Anterior cingulate cortex (tissue), 58 donors: ENCODE results near the gene LINGO3.

ENCODE experiments used
- DNase-seq, 58 donors: peaks; one replicate each; lab custom pipeline; 2025; lab: John Stamatoyannopoulos, UW

LINGO3 gene

DNA sequence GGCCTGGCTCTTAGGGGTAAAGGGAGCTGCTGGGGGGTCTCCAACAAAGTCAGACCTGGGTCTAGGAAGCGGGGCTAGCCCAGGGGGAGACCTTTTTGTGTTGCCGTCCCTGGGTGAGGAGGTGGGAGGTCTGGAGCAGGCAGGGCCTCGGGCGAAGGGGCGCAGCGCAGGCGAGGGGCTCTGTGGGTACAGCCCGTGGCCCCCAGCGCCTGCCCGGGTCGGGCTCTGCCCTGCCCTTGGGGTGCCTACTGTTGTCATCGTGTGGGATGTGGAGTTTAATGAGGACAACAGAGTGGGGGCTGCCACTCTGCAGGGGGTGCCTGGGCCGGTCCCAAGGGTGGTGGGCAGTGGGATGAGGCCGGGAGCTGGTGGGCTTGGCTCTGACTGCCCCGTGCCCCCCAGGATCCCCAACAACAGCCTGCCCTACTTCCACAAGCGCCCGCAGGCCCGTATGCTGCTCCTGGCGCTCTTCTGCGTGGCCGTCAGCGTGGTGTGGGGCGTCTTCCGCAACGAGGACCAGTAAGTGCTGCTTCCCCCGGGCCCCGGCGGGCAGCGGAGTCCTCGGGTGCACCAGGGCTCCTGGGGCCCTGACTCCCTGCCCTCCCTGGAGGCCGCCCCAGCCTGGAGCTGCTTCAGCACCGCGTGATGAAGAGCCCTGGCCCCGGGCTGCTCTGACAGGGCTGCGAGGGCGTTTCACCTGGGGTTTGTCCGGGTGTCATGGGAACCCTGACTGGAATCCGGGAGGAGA lies 32.7 kb upstream of the LINGO3 start:
- no peak for DNase-seq

- no peak for DNase-seq
These were observed 31.8 kb upstream of the LINGO3 start for GRCh38 chr19:2339644-2340310.

DNA sequence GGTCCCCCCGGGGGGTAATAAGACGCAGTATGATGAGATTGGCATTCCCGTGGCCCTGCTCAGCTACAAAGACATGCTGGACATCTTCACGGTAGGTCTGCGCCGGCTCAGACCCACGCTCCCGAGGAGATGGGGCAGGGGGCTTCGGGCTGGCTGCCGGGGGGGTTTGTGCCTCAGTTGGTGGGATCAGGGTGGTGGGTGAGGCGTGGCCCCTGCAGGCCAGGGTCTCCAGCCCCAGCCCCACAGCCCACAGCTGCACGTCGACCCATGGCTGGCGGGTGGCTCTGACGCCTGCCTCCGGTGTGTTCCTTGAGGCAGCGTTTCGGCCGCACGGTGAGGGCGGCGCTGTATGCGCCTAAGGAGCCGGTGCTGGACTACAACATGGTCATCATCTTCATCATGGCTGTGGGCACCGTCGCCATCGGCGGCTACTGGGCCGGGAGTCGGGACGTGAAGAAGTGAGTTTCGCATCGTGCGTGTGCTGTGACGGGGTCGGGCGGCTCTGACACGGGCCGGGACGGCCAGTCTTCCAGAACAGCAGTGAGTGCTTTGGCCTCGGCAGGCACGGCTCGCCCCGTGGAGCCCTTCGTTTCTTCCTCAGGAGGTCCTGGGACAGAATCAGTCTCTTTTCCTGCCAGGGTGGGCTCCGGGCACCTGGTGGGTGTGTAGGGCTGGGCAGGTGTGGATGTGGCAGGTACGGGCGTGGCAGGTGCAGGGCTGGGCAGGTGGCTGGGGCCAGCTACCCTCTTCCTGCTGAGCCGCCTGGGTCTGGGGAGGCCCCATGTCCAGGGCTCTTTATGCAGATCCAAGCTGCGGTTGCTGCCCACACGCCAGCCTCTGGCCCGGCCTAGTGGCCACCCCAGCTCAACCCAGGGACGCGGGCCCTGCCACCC lies 31.0 kb upstream of the LINGO3 start:
- no peak for DNase-seq

DNA sequence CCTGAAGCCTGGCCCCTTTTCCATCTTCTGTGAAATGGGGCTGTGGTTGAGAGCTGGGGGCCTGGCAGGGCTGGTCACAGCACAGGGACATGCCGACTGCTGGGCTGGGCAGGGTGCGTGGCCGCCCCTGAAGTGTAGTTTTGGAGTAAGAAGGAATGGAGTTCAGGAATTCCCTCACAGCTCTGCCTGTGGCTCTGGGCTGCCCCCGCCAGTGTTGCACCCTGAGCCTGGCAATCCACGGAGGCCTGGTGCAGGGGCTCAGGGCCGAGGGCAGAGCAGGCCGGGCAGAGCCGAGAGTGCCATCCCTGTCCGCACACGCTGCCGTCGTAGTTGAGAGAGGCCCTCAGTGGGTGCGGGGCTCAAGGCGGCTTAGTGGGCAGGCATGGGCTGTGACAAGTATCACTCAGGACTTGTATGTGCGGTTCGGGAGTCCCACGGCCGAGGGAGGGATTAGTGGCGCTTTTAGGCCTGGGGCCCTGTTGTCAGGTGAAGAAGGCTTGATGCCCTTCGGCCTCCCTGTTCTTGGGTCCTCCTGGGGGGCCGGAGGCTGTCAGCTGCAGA lies 30.2 kb upstream of the LINGO3 start:
- no peak for DNase-seq

GRCh38 chr19:2337329-2337707 lies 29.4 kb upstream of the LINGO3 start:
- peak in 50 of 58 donors; percentile 8 to 83 (median 42) for DNase-seq

DNA sequence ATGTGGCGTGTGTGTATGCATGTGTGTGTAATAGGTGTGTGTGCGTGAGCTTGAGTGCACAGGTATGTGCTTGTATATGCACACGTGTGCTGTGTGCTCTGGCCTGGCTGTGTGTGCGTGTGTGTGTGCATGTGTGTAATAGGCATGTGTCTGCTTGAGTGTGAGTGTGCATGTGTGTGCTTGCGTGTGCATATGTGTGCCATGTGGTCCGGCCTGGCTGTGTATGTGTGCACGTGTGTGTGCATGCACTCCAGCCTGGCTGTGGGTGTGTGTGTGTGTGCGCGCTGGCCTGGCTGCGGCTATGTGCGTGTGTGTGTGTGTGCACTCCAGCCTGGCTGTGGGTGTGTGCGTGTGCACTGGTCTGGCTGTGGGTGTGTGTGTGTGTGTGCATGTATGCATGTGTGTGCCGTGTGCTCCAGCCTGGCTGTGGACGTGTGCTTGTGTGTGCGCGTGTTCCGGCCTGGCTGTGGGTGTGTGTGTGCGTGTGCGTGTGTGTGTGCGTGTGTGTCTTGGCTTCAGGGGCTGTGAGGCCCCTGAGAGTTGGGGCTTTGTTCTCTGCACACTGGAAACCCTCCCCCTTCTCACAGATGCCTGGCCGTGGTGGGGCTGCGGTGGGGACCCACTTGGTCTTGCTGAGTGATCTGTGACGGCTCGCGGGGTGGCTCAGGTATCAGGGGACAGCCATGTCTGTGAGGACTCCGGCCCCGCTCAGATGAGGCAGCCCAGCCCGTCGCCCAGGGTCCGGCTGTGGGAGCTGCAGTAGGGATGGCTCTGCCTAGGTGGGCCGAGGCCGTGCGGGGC lies 28.8 kb upstream of the LINGO3 start:
- DNase-seq: no peak

GRCh38 chr19:2335848-2336247 lies 27.9 kb upstream of the LINGO3 start:
- DNase-seq: no peak

DNA sequence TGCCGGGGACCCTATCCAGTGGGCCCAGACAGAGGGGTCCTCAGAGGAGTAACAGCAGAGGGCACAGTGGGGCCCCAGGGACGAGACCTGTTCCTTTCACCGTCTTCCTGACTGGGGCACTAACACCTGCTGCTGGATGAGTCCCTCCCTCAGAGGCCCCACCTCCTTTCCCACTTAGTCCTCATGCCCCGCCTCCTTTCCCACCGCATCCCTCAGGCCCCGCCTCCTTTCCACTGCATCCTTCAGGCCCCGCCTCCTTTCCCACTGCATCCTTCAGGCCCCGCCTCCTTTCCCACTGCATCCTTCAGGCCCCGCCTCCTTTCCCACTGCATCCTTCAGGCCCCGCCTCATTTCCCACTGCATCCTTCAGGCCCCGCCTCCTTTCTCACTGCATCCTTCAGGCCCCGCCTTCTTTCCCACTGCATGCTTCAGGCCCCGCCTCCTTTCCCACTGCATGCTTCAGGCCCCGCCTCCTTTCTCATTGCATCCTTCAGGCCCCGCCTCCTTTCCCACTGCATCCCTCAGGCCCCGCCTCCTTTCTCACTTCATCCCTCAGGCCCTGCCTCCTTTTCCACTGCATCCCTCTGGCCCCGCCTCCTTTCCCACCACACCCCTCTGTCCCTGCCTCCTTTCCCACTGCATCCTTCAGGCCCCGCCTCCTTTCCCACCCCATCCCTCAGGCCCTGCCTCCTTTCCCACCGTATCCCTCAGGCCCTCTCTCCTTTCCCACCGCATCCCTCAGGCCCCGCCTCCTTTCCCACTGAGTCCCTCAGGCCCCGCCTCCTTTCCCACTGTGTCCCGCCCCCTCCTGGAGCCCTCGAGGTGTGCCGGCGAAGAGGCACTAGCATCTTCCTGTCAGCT lies 27.3 kb upstream of the LINGO3 start:
- peak in 1 of 58 donors; percentile 15 for DNase-seq

- no peak for DNase-seq
These were observed 26.5 kb upstream of the LINGO3 start for GRCh38 chr19:2334426-2334825.

GRCh38 chr19:2333807-2334211 lies 25.9 kb upstream of the LINGO3 start:
- peak in 2 of 58 donors; percentile 3 to 13 for DNase-seq

GRCh38 chr19:2333027-2333806 lies 25.3 kb upstream of the LINGO3 start:
- DNase-seq: peak in 1 of 58 donors; percentile 26

- DNase-seq: peak in 7 of 58 donors; percentile 13 to 43 (median 20)
These were observed 24.5 kb upstream of the LINGO3 start for GRCh38 chr19:2332341-2333026.

DNA sequence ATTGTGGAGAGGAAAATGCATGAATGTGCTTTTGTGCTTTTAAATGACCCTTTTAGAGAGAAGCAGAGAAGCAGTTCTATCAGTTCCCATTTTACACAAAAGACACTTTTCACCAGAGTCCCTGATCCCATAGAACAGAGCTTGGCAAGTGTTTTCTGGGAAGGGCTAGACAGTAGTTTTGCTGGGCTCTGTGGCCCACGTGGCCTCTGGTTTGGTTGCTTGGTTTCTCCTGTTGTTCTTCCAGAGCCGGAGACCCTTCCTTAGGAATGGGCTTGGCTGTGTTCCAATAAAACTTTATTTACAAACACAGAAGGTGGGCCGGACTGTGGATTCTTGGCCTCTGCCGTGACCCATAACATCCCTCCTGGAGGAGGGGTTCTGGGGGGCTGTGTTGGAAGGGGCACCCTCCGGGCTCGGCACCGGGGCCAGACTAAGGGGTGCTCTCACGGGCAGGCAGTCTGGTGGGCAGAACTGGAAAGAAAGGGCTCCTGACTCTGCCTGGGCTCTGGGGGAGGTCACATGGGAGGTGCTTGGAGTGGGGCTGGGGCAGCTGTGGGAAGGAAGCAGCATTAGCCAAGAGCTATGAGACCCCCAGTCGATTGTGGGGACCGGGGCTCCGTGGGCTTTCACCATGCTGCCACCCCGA lies 23.8 kb upstream of the LINGO3 start:
- DNase-seq: peak in 29 of 58 donors; percentile 12 to 70 (median 40)

GRCh38 chr19:2330632-2331284 lies 22.8 kb upstream of the LINGO3 start:
- peak in 2 of 58 donors; percentile 27 to 46 for DNase-seq

DNA sequence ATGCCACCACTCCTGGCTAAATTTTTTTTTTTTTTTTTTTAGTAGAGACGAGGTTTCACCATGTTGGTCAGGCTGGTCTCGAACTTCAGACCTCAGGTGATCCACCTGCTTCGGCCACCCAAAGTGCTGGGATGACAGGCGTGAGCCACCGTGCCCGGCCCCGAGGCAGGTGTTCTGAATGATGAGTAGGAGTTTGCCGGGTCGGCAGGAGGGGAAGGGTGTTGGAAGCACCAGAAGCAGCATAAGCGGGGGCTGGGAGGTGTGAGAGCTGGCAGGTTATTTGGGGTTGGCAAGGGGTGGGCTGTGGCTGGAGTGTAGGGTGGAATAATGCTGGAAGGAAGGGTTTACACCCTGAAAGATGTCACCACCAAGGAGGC lies 22.3 kb upstream of the LINGO3 start:
- DNase-seq: no peak

GRCh38 chr19:2329501-2329916 lies 21.6 kb upstream of the LINGO3 start:
- no peak for DNase-seq

- no peak for DNase-seq
These were observed 21.2 kb upstream of the LINGO3 start for GRCh38 chr19:2329149-2329478.
